ENCODE results near the gene IGSF22. TPM values are rescaled to one million over a fixed set of nuclear protein-coding genes. Genes with fewer than 3 reads are reported as not detected.
A peak's percentile ranks its signal among the peaks of the same experiment; 100 is the strongest.

Gene IGSF22
- total and polyA plus RNA-seq, 8 donors: 0.52 to 2.1 (median 1.2) TPM

- Histone ChIP-seq H3K4me3 (peak overlapping the region; percentile 69 to 78), H3K36me3 (no peaks in the 10 kb centered on the region), H3K9me3 (no peaks in the 10 kb centered on the region), H3K4me1 (peaks cover 0 to 33% of the 10 kb centered on the region in 2 donors), H3K27me3 (peaks cover 0 to 22% of the 10 kb centered on the region in 2 donors), H3K27ac (peak overlapping the region in 1 of 2 donors; percentile 85)
- peak in 3 of 4 donors; percentile 18 to 66 (median 36) for DNase-seq
- intact Hi-C loops (cut with DNase I): no loop called here
- TF ChIP-seq CTCF (IDR thresholded peaks at IDR 0.05): no peak
- peak; percentile 22 for ATAC-seq
Observed at GRCh38 chr11:18699848-18700261, 26.1 kb downstream of the IGSF22 start.

GRCh38 chr11:18699269-18699596 lies 26.8 kb downstream of the IGSF22 start:
- H3K9me3 ChIP-seq: no peaks in the 10 kb centered on the region
- intact Hi-C loops (cut with DNase I): no loop called here
- H3K36me3 ChIP-seq: no peaks in the 10 kb centered on the region
- H3K4me1 ChIP-seq: peaks cover 0 to 31% of the 10 kb centered on the region in 2 donors
- no peak for ATAC-seq
- peak overlapping the region; percentile 69 to 78 for H3K4me3 ChIP-seq
- TF ChIP-seq CTCF (IDR thresholded peaks at IDR 0.05): no peak
- H3K27me3 ChIP-seq: peaks cover 0 to 21% of the 10 kb centered on the region in 2 donors
- H3K27ac ChIP-seq: peak overlapping the region; percentile 66 to 85
- DNase-seq: peak in 1 of 4 donors; percentile 36

- ATAC-seq (peak; percentile 96), DNase-seq (peak; percentile 84 to 97 (median 94))
- Histone ChIP-seq H3K27ac (peak within 1 kb of the TSS; percentile 66 to 85), H3K4me1 (peaks cover 0 to 31% of the 10 kb centered on the region in 2 donors), H3K36me3 (no peaks in the 10 kb centered on the region), H3K4me3 (peak within 1 kb of the TSS; percentile 69 to 78), H3K9me3 (no peaks in the 10 kb centered on the region), H3K27me3 (peaks cover 0 to 21% of the 10 kb centered on the region in 2 donors)
- TF ChIP-seq CTCF (IDR thresholded peaks at IDR 0.05): no peak
- intact Hi-C loops (cut with DNase I): no loop called here
Observed at GRCh38 chr11:18698341-18699268, 27.4 kb downstream of the IGSF22 start, which contains the start of gene TMEM86A. TMEM86A (plus strand) TSS chr11:18698779; CDS start chr11:18698887, 108 bp downstream.

GRCh38 chr11:18697576-18697975 lies 28.4 kb downstream of the IGSF22 start:
- DNase-seq (no peak), ATAC-seq (peak; percentile 12)
- H3K27ac ChIP-seq: peak overlapping the region in 1 of 2 donors; percentile 66
- no peak overlapping the region for H3K4me3 ChIP-seq
- H3K27me3 ChIP-seq: peaks cover 0 to 21% of the 10 kb centered on the region in 2 donors
- TF ChIP-seq CTCF (IDR thresholded peaks at IDR 0.05): no peak
- intact Hi-C loops (cut with DNase I): no loop called here
- H3K36me3 ChIP-seq: no peaks in the 10 kb centered on the region
- H3K4me1 ChIP-seq: peaks cover 0 to 31% of the 10 kb centered on the region in 2 donors
- no peaks in the 10 kb centered on the region for H3K9me3 ChIP-seq

- DNase-seq: no peak
- intact Hi-C loops (cut with DNase I): no loop called here
- no peak overlapping the region for H3K27ac ChIP-seq
- H3K4me3 ChIP-seq: no peak overlapping the region
- H3K9me3 ChIP-seq: no peaks in the 10 kb centered on the region
- H3K4me1 ChIP-seq: peaks cover 0 to 31% of the 10 kb centered on the region in 2 donors
- no peaks in the 10 kb centered on the region for H3K36me3 ChIP-seq
- no peak for TF ChIP-seq CTCF (IDR thresholded peaks at IDR 0.05)
- no peak for ATAC-seq
- H3K27me3 ChIP-seq: peaks cover 0 to 21% of the 10 kb centered on the region in 2 donors
Observed at GRCh38 chr11:18696638-18697225, 29.3 kb downstream of the IGSF22 start.

Measured in left lung (tissue), 10 donors.